HepG2 (cell line): ENCODE data around the gene MAP3K14. TPM values are rescaled to one million over a fixed set of nuclear protein-coding genes. Genes with fewer than 3 reads are reported as not detected.
A peak's percentile ranks its signal among the peaks of the same experiment; 100 is the strongest.

Source experiments
- ATAC-seq: fragments of 200-7000 bp; cut with Tn5 transposase; 3 replicates; pipeline ENCODE4 v1.9.1; 2020; ENCODE audit warnings: mild to moderate bottlenecking, moderate library complexity
- BruUV-seq: library from RNA; stranded (reverse); fragments of 400-500 nt; replicated peaks from 2 replicates; lab custom pipeline; 2021; lab: Mats Ljungman, UMichigan
- CTCF ChIA-PET: fragments of 300-600 bp; formaldehyde crosslinking; extraction: SDS; loops from one replicate; lab custom pipeline; 2021; ENCODE audit warnings: low total read pairs, inconsistent platforms, low intra/inter-chr PET ratio; lab: Yijun Ruan, JAX
- POLR2A ChIA-PET: fragments of 350-600 bp; sonication (Branson Sonifier 250); formaldehyde crosslinking; loops from one replicate; lab custom pipeline; 2020; ENCODE audit warnings: antibody characterized with exemption, inconsistent platforms; lab: Yijun Ruan, JAX
- DNase-seq: peaks from one replicate; pipeline ENCODE4 v3.0.0-alpha.2; 2015; ENCODE audit warnings: low spot score
- FAIRE-seq: peaks from 3 replicates; lab custom pipeline; 2011; peaks lifted over from hg19 to GRCh38; lab: Jason Lieb, UNC
- H2AFZ ChIP-seq: one replicate; pipeline ENCODE4 v1.6.1; 2011; ENCODE audit warnings: low read length, inconsistent platforms
- H3K27ac ChIP-seq: fragments of 300-600 bp; 3 replicates; pipeline ENCODE4 v1.8.0; 2011; ENCODE audit warnings: mixed run types, mild to moderate bottlenecking, mixed read lengths, low read length, inconsistent platforms; ENCODE audit not compliant: insufficient read depth; ENCODE audit errors: extremely low read length
- H3K27me3 ChIP-seq, 2 experiments: fragments of 200-600 bp in 1 of 2; 2 replicates in 1 of 2; 3 replicates in 1 of 2; pipeline versions ENCODE4 v1.6.0 to v1.8.0; 2011; ENCODE audit warnings: low read length in 2 of 2, mild to moderate bottlenecking in 2 of 2, moderate library complexity in 2 of 2, inconsistent platforms in 1 of 2; ENCODE audit not compliant: insufficient read depth in 2 of 2, control insufficient read depth in 1 of 2
- H3K36me3 ChIP-seq, 2 experiments: fragments of 200-600 bp in 1 of 2; replicated peaks in 1 of 2; 2 replicates in 1 of 2; 3 replicates in 1 of 2; pipeline versions ENCODE4 v1.5.1 to v1.8.0; 2011; ENCODE audit warnings: low read length in 2 of 2, inconsistent platforms in 1 of 2; ENCODE audit not compliant: insufficient read depth in 2 of 2, control insufficient read depth in 1 of 2
- H3K4me1 ChIP-seq: 2 replicates; pipeline ENCODE4 v1.5.1; 2012; ENCODE audit warnings: low read length, inconsistent platforms; ENCODE audit not compliant: insufficient read depth
- H3K4me2 ChIP-seq: 2 replicates; pipeline ENCODE4 v1.6.0; 2011; ENCODE audit warnings: low read depth, low read length, inconsistent platforms
- H3K4me3 ChIP-seq, 3 experiments: fragments of 200-600 bp in 1 of 3; sonication (generic), shearing (Covaris generic) in 1 of 3; replicated peaks in 1 of 3; 2 replicates each; pipeline ENCODE4 v1.5.1; 2011 to 2016; ENCODE audit warnings: low read length in 3 of 3, inconsistent platforms in 2 of 3, low read depth in 2 of 3, mild to moderate bottlenecking in 2 of 3, control low read depth in 1 of 3, mixed read lengths in 1 of 3; ENCODE audit not compliant: insufficient read depth in 1 of 3
- H3K79me2 ChIP-seq: one replicate; pipeline ENCODE4 v1.6.1; 2011; ENCODE audit warnings: low read length, inconsistent platforms; ENCODE audit not compliant: insufficient read depth
- H3K9ac ChIP-seq: 2 replicates; pipeline ENCODE4 v1.6.0; 2011; ENCODE audit warnings: mild to moderate bottlenecking, low read depth, low read length, inconsistent platforms; ENCODE audit not compliant: insufficient read depth
- H3K9me3 ChIP-seq: 2 replicates; pipeline ENCODE4 v1.5.1; 2012; ENCODE audit warnings: mild to moderate bottlenecking, low read length
- H4K20me1 ChIP-seq: 2 replicates; pipeline ENCODE4 v1.6.0; 2011; ENCODE audit warnings: inconsistent platforms, mild to moderate bottlenecking, low read length, moderate library complexity; ENCODE audit not compliant: insufficient read depth
- BORCS8-MEF2B ChIP-seq: sonication (generic); formaldehyde crosslinking; IDR thresholded peaks from 2 replicates; pipeline ENCODE4 v1.8.0; 2022; ENCODE audit warnings: mild to moderate bottlenecking, missing genetic modification reagents
- CENPX ChIP-seq: sonication (generic); formaldehyde crosslinking; IDR thresholded peaks from 2 replicates; pipeline ENCODE4 v1.9.0; 2021; ENCODE audit warnings: mild to moderate bottlenecking, missing genetic modification reagents, moderate library complexity
- EEA1 ChIP-seq: sonication (generic); formaldehyde crosslinking; IDR thresholded peaks from 2 replicates; pipeline ENCODE4 v1.5.1; 2020; ENCODE audit warnings: mild to moderate bottlenecking, missing genetic modification reagents, borderline replicate concordance
- EED ChIP-seq: sonication (generic); formaldehyde crosslinking; IDR thresholded peaks from 2 replicates; pipeline ENCODE4 v1.5.0; 2020; ENCODE audit warnings: mild to moderate bottlenecking, missing genetic modification reagents
- HDAC1 ChIP-seq: sonication (generic); formaldehyde crosslinking; IDR thresholded peaks from 2 replicates; pipeline ENCODE4 v1.5.1; 2020; ENCODE audit warnings: mild to moderate bottlenecking, missing genetic modification reagents
- HMG20A ChIP-seq: IDR thresholded peaks from 2 replicates; pipeline ENCODE4 v1.6.1; 2016; ENCODE audit warnings: borderline replicate concordance
- NR2F1 ChIP-seq, 2 experiments: fragments of 450-650 bp in 1 of 2; formaldehyde crosslinking in 1 of 2; IDR thresholded peaks; 2 replicates each; pipeline versions ENCODE4 v1.5.0 to v1.6.1; 2016 to 2020; ENCODE audit warnings: mild to moderate bottlenecking in 1 of 2, missing compliant biosample characterization in 1 of 2, missing genetic modification reagents in 1 of 2, moderate library complexity in 1 of 2
- PHF8 ChIP-seq: sonication (generic); formaldehyde crosslinking; IDR thresholded peaks from 2 replicates; pipeline ENCODE4 v1.5.0; 2020; ENCODE audit warnings: missing genetic modification reagents
- REL ChIP-seq: sonication (generic); formaldehyde crosslinking; conservative IDR thresholded peaks from 2 replicates; pipeline ENCODE4 v1.8.0; 2022; ENCODE audit warnings: mild to moderate bottlenecking, missing genetic modification reagents, moderate library complexity
- RELA ChIP-seq: sonication (generic); formaldehyde crosslinking; IDR thresholded peaks from 2 replicates; pipeline ENCODE4 v1.4.0; 2020; ENCODE audit warnings: missing genetic modification reagents
- SP2 ChIP-seq: sonication (generic); formaldehyde crosslinking; IDR thresholded peaks from 2 replicates; pipeline ENCODE4 v1.5.1; 2020; ENCODE audit warnings: mild to moderate bottlenecking, missing genetic modification reagents
- SSRP1 ChIP-seq: IDR thresholded peaks from 2 replicates; pipeline ENCODE4 v1.6.1; 2016; ENCODE audit warnings: control low read depth
- ZNF501 ChIP-seq: sonication (generic); formaldehyde crosslinking; IDR thresholded peaks from 2 replicates; pipeline ENCODE4 v1.5.1; 2020; ENCODE audit warnings: mild to moderate bottlenecking, moderate library complexity, missing genetic modification reagents
- ZNF674 ChIP-seq: sonication (generic); formaldehyde crosslinking; IDR thresholded peaks from 2 replicates; pipeline ENCODE4 v1.5.0; 2020; ENCODE audit warnings: low read depth, mild to moderate bottlenecking, missing genetic modification reagents
- ZNF839 ChIP-seq: sonication (generic); formaldehyde crosslinking; IDR thresholded peaks from 2 replicates; pipeline ENCODE4 v1.4.0; 2020; ENCODE audit warnings: missing genetic modification reagents, mild to moderate bottlenecking, borderline replicate concordance
- ZSCAN9 ChIP-seq: IDR thresholded peaks from 2 replicates; pipeline ENCODE4 v1.6.1; 2016; ENCODE audit warnings: borderline replicate concordance
- WGBS: methylation state at CpG from one replicate; pipeline ENCODE4 v1.1.6; 2017; ENCODE audit warnings: low lambda C conversion rate; 5-methylcytosine and 5-hydroxymethylcytosine counted together
- in situ Hi-C: cut with HindIII; loops from 2 replicates; pipeline ENCODE4 v1.10.0; 2017; ENCODE audit warnings: low pct_unique_long_range_greater_than_20kb; ENCODE audit not compliant: extremely low pct_ligation_motif_present
- intact Hi-C: fragments of 100-400 bp; cut with micrococcal nuclease; formaldehyde crosslinking; loops from one replicate; pipeline ENCODE4 v1.10.0; 2022; ENCODE audit not compliant: unreplicated experiment
- polyA plus RNA-seq, 8 experiments: library from polyadenylated mRNA; depleted of rRNA in 3 of 8; stranded (reverse) in 7 of 8; unstranded in 1 of 8; fragments of >200 nt; fragmentation: Illumina TruSeq in 4 of 8; extraction: Trizol in 4 of 8; gene quantifications; 2 replicates each; pipeline versions ENCODE4 v1.2.1 to v1.2.3, GENCODE V29; 2011 to 2016; ENCODE audit warnings: low read depth in 4 of 8, missing spikeins in 1 of 8, mixed read lengths in 1 of 8; ENCODE audit not compliant: insufficient read depth in 1 of 8
- total RNA-seq, 5 experiments: library from RNA; depleted of rRNA; stranded (reverse); fragments of >200 nt; fragmentation: Illumina TruSeq; extraction: Trizol; gene quantifications; 2 replicates each; pipeline ENCODE4 v1.2.3, GENCODE V29; 2016; ENCODE audit warnings: low read depth in 1 of 5
- TF ChIP-seq, protein P1 (sequence below): sonication (generic); formaldehyde crosslinking; conservative IDR thresholded peaks from 2 replicates; pipeline ENCODE4 v1.4.0; 2020; ENCODE audit warnings: missing genetic modification reagents
- TF ChIP-seq, protein P2 (sequence below): sonication (generic); formaldehyde crosslinking; IDR thresholded peaks from 2 replicates; pipeline ENCODE4 v1.8.0; 2022; ENCODE audit warnings: mild to moderate bottlenecking, missing genetic modification reagents, moderate library complexity

MAP3K14 gene
- total and polyA plus RNA-seq, 2 of the 13 experiments (the other 11 are each of a cell fraction or from before 2014, with no cell fraction given), result 2.6 TPM

DNA sequence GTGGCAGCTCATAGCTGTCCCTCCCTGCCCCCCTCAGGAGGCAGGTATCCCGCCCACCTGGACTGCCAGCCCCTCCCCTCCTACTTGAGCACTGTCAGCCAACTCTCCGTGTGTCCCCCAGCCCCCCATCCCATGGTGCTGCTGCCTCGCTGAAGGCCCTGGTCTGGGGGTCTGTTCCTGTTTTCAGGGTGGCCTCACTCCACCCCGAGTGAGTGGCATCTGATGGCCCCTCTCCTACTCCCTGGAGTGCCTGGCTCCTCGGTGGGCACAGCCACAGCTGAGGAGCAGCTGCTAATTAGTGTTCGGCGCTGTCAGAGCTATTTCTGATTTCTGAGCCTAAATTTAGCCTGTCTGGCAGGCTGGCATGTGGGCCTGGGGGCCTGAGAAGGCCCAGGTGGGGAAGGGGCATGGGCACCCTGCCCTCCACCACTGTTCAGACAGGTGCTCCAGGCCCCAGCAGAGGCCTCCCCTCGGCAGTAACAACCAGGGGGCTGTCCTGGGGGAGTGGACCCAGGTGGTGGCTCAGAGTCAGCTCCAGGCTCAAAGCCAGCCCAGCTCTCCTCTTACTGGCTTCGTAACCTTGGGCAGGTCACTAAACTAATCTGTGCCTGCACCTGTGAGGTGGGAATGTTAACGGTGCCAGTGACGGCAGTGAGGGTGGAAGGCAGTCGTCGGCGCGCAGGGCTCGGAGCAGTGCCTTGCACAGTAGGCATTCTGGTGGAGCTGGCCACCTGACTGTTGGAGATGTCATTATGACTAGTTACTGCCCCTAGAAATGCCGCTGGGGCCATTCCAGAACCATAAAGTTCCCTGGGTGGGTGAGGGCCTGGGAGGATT, 88.7 kb downstream of the MAP3K14 start:
- H3K4me3 ChIP-seq, result peak overlapping the region; percentile 7 to 62 (median 19); a peak in 3 of 6 replicates
- H3K9me3 ChIP-seq, result no peaks in the 10 kb centered on the region
- BruUV-seq, result no TSS peak
- no peaks in the 10 kb centered on the region for H3K79me2 ChIP-seq
- CTCF ChIA-PET, result interaction anchor here (1.0 kb wide), 1 partner anchor 93 kb away, joined by 4 read pairs; the partner anchor contains the start of gene ACBD4
- peak overlapping the region; percentile 74 for H3K4me2 ChIP-seq
- intact Hi-C loops, result no loop called here
- peaks cover 10 to 40% of the 10 kb centered on the region in 2 experiments; a peak in 4 of 5 replicates for H3K27me3 ChIP-seq
- H3K27ac ChIP-seq, result no peak overlapping the region
- TF ChIP-seq SSRP1 (no peak), CENPX (CRISPR knock-in tag) (no peak), BORCS8-MEF2B (CRISPR knock-in tag) (0 out of 2 replicates have a peak, but pooled peaks have one; percentile 13), NR2F1 (CRISPR knock-in tag; IDR thresholded peaks at IDR 0.05) (no peak), ZNF674 (CRISPR knock-in tag) (no peak), REL (no peak), ZSCAN9 (CRISPR knock-in tag) (0 out of 2 replicates have a peak, but pooled peaks have one; percentile 41), EED (CRISPR knock-in tag) (0 out of 2 replicates have a peak, but pooled peaks have one; percentile 2), RELA (CRISPR knock-in tag) (no peak), ZNF839 (CRISPR knock-in tag) (no peak), PHF8 (CRISPR knock-in tag) (0 out of 2 replicates have a peak, but pooled peaks have one; percentile 11), HDAC1 (no peak), HMG20A (CRISPR knock-in tag) (0 out of 2 replicates have a peak, but pooled peaks have one; percentile 5), SP2 (CRISPR knock-in tag) (peak; percentile 22; the same call in 1 of the 2 replicates), EEA1 (CRISPR knock-in tag) (no peak), ZNF501 (CRISPR knock-in tag) (no peak)
- TF ChIP-seq, protein P1, sequence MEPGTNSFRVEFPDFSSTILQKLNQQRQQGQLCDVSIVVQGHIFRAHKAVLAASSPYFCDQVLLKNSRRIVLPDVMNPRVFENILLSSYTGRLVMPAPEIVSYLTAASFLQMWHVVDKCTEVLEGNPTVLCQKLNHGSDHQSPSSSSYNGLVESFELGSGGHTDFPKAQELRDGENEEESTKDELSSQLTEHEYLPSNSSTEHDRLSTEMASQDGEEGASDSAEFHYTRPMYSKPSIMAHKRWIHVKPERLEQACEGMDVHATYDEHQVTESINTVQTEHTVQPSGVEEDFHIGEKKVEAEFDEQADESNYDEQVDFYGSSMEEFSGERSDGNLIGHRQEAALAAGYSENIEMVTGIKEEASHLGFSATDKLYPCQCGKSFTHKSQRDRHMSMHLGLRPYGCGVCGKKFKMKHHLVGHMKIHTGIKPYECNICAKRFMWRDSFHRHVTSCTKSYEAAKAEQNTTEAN (CRISPR knock-in tag), result no peak
- TF ChIP-seq, protein P2, sequence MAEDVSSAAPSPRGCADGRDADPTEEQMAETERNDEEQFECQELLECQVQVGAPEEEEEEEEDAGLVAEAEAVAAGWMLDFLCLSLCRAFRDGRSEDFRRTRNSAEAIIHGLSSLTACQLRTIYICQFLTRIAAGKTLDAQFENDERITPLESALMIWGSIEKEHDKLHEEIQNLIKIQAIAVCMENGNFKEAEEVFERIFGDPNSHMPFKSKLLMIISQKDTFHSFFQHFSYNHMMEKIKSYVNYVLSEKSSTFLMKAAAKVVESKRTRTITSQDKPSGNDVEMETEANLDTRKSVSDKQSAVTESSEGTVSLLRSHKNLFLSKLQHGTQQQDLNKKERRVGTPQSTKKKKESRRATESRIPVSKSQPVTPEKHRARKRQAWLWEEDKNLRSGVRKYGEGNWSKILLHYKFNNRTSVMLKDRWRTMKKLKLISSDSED, result no peak
- in situ Hi-C loops, result no loop called here
- no peaks in the 10 kb centered on the region for H3K36me3 ChIP-seq
- no peak for DNase-seq
- no peak overlapping the region for H2AFZ ChIP-seq
- FAIRE-seq, result no peak
- peaks cover 71% of the 10 kb centered on the region for H3K4me1 ChIP-seq
- H4K20me1 ChIP-seq, result no peaks in the 10 kb centered on the region
- no peak for ATAC-seq
- 45% methylated on average over 12 of the region's 17 CpGs for WGBS
- POLR2A ChIA-PET, result interaction anchor here (0.5 to 6.0 kb wide), 8 partner anchors 9 to 198 kb away, joined by 3 to 66 read pairs (median 8); partner anchors contain the start of genes ACBD4, HEXIM1 and HEXIM2
- H3K9ac ChIP-seq, result peak overlapping the region; percentile 20; the same call in 1 of the 2 replicates
